Stimulated activated CD8-positive, alpha-beta memory T cell treated with anti-CD3 and anti-CD28 coated beads, Interleukin-2, amount 100 ng/mL, for 48 hours (primary cell): ENCODE measurements around the gene INO80E.

Source experiments
- DNase-seq, 2 donors: peaks; one replicate each; pipeline ENCODE4 v3.0.0-alpha.2; 2020; ENCODE audit warnings: low read depth in 2 of 2

The INO80E gene

DNA sequence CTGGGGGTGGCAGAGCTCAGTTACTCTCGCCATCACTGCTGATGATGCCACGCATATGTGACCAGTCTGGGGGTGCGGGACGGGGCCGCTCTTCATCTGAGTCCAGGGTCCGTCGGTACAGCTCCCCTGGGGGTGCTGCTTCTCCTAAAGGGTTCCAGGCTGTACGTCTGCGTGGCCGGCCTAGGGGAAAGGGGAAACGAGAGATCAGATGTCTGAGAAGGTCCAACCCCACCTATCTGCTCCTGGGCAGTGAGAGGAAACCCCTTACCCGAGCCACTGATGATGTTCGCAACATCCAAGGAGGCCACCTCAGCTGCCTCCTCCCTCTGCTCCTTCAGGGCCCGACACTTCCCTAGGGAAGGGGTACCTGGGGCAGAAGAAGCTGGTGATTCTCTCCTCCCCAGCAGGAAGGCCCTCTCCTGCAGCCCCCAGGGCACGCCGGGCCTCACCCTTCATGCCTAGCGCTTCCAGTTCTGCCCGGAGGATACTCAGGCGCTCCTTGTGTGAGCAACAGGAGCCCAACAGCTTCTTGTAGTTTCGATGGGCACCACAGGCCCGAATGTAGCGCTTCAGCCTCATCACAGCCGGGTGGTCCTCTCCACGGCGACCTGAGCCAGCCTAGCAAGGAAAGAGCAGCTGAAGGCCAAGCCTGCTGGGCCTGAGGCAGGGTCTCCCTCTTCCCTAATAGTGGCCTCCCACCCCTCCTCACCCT is 2.7 kb upstream of the INO80E start:
- no peak for DNase-seq

- DNase-seq: no peak
Observed at GRCh38 chr16:29993903-29994599, 2.0 kb upstream of the INO80E start.

DNA sequence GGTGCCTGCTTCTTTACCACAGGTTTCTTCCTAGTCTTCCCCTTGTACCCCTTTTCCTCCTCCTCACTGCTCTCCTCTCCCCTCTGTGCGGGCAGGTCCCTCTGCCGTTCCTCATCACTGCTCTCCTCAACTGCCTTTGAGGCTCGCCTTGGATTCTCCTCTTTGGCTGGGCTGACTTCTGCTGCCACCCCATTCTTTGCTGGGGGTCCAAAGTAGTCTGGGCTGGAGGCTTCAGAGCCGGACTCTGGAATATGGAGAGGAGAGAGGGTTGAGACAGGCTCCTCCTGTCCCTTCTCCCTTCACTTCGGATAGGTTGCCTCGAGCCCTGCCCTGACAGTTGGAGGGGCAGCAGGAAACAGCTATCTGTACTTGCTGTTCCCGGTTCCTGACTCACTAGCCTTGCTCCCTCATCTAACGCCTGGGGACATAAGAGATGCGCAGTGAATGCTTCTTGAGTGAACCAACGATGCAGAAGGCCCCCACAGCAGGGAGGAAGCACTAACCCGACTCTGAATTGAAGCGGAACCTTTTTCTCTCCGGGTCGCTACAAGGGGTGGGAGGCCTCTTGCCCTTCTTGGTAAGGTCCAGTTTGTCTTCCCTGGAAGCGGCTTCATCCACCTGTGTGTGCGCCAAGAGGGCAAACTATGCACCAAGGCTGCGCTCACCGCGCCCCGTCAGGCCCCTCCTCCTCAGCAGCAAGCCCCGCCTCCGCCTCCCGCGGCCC is 1.3 kb upstream of the INO80E start:
- DNase-seq: peak; percentile 49 to 66

DNA sequence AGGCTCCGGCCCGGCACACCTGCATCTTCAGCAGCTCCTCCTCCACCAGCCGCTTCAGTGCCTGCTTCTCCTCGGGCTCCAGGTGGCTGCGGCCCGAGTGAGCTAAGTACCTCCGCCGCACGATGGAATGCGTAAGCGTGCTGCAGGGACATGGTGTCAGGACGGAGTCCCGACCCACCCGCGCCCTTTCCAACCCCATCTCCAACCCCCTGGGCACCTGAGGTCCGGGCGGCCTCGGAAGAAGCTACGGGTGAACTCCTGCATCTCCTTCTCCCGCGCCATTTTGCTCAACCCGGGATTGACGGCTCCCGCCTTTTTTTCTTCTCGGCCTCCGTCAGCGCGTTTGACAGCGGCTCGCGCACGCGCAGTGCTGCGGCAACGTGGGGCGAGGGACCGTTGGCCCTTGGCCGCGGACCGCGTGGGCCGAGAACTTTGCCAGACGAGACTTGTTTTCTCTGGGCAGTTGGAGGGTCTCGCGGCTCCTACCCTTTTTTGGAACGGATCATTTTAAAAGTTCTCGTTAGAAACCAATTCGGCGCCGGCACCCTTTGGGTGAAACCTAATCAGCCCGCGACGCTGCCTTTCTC is 624 bp upstream of the INO80E start, which contains the start of gene HIRIP3:
HIRIP3 (minus strand) TSS at position 294 of the 587 bp plus-strand sequence; CDS start at position 282, 12 bp downstream.
- peak; percentile 78 to 84 for DNase-seq

DNA sequence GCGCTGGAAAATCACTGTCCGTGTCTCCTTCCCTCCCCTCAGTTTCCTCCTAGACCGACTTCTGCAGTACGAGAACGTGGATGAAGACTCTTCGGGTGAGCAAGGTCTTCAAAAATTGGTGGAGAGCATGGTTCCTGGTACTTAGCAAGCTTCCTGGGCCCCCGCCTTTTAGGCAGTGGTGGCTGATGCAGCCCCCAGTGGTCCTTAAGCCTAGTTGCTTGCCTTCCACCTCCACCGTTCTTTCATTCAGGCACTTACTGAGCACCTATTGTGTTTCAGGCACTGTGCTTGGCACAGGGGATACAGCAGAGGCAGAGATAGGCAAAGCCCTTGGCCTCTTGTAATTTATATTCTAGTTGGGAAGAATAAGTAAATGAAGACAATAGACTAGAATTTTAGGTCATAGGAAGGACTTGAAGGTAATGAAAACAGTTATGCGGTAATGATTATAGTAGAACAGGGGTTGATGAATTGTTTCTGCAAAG is 767 bp downstream of the INO80E start:
- DNase-seq: no peak

DNA sequence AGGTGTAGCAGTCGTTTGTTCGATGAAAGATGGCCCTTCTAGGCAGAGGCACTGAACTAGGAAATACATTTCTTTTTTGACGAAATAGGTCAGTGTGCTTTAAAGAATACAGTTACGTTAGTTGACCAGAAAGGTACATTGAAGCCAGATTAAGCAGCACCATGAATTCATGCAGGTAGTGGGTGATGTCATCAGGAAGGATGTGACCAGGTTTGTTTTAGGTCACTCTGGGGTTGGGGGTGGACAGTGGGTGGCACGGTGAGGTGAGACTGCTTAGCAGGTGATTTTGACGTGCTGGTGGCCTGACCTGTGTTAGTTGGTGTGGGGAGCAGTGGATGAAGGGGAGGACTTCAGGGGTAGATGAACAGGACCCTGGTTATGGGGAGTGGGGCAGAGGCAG is 3.6 kb downstream of the INO80E start:
- no peak for DNase-seq

DNA sequence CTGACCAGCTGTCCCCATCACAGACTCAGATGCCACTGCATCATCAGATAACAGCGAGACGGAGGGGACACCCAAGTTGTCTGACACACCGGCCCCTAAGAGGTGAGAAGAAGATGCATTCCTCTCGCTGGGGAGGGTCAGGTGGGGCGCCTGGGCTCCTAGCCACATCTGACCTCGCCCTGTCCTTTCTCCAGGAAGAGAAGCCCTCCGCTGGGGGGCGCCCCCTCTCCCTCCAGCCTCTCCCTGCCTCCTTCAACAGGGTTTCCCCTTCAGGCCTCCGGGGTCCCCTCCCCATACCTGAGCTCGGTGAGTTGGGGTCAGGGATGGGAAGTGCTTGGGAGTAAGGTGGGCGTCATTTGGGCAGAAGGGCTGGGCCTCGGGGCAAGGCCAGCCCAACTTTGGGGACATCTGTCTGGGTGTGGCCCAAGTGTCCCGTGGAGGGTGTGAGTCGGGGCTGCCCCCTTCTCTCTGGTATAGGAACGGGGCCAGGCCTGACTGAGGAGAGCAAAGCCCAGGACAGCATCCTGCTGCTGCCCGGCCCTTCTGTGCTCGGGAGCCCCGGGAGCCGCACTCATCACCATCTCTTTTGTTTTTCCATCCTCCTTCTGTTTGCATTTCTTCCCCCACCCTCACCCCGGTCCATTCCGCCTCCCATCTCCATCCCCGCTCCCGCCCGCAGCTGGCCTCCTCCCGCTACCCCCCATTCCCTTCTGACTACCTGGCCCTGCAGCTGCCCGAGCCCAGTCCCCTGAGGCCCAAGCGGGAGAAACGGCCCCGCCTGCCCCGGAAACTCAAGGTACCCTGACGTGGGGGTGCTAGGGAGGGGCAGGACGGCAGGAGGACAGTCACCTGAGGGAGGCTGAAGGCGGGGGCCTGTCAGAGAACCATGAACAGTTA is 4.9 kb downstream of the INO80E start:
- DNase-seq: no peak

- no peak for DNase-seq
Observed at GRCh38 chr16:30002614-30003346, 6.7 kb downstream of the INO80E start.

GRCh38 chr16:30003670-30004423 is 7.8 kb downstream of the INO80E start:
- no peak for DNase-seq

- DNase-seq: no peak
Observed at GRCh38 chr16:30004424-30004776, 8.4 kb downstream of the INO80E start.

GRCh38 chr16:30004811-30005242 is 8.8 kb downstream of the INO80E start:
- no peak for DNase-seq

- no peak for DNase-seq
Observed at GRCh38 chr16:30005341-30006094, 9.5 kb downstream of the INO80E start.

- DNase-seq: no peak
Observed at GRCh38 chr16:30006095-30006473, 10.0 kb downstream of the INO80E start.

- no peak for DNase-seq
Observed at GRCh38 chr16:30006659-30007377, 10.8 kb downstream of the INO80E start.

DNA sequence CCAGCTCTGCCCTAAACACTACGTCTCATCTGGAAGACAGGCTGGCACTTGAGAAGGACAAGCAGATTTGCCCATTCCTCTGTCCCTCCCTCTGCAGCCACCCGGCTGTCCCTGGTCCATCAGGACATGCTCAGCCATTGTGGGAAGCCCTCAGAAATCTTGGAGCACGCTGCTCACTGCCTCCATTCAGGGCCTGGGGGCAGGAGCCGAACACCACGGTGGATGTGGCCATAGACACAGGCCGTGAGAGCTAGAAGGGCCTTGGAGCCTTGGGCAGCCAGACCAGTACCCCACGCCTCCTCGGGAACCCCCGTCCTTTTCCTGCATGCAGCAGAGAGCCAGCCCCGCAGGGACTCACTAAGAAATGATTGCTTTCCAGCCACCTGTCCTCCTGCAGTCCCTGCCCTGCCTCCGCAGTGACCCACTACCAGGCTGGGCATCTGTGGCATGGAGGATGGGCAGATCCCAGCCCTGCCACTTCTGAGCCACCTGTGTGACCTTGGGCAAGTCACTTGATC is 11.4 kb downstream of the INO80E start:
- DNase-seq: no peak

DNA sequence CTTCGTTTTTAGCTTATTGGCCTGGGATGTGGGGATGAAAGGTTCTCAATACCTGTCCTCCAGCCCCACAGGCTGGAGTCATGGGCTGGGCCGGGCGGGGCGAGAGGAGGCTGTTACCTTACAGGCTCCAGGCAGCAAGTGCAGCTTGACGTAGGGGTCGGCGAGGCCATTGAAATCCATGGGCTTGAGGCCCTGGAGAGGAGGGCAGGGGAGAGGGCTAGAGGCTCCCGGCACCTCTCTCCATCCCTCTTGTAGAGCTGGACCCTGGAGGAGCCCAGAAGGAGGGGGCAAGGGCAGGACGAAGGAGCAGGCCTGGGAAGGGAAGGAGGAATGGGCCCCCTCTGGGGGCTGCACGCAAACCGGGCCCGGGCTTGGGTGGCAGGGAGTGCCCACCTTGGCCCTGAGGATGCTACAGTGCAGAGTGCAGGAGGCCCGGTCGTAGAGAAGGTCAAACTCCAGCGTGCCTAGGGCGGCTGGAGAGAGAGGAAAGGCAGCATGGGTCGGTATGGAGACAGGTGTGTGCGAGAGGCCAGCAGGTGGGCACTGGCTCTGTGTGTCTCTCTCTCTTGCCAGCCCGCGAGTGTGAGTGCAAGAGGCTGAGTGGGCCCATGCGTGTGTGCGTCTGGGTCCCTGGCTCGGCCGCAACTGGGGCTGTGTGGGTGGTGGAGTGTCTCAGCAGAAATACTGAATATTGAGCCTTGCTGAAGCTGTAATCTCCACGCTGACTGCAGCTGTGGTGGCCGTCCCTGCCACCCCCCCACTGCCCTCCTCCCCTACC is 13.2 kb downstream of the INO80E start:
- DNase-seq: no peak
